GM18502 (cell line): ENCODE data around the gene TSPAN5.
A peak's percentile ranks its signal among the peaks of the same experiment; 100 is the strongest.

ENCODE experiments used
- ATAC-seq: cut with Tn5 transposase; IDR thresholded peaks from one replicate; pipeline ENCODE4 v1.9.1; 2021; ENCODE audit warnings: mild to moderate bottlenecking; ENCODE audit not compliant: unreplicated experiment, poor library complexity

The TSPAN5 gene

DNA sequence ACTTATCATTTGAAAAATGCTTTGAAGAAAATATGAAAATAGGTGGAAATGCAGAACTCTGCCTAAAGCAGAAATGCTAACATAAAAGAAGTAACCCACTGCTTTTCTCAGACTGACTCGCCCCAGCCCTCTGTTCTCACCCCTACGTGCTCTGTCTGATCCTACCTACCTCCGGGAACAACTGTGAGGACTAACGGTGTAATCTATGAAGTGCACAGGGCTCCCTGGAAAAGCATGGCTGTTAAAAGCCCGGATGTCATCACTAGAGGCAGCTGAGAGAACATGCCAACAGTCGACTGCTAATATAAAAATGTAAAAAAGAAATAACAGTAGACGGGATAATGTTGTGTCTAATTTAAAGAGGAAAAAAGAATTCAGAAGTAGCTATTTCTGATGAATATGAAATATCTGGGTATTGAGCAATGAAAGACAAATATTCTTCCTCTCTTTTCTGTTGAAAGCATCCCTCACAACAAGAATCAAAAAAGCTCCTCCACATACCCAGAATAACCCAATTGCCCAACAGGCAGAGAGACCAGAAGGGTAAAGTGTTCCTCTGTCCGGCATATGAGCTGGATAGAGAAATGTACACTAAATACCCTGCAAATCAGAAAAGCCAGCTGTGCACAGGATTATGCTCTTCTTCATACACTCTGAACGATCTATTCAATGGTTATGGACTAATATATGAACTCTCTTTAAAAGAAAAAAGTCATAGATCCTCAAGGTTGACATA lies 130.7 kb downstream of the TSPAN5 start:
- no peak for ATAC-seq

DNA sequence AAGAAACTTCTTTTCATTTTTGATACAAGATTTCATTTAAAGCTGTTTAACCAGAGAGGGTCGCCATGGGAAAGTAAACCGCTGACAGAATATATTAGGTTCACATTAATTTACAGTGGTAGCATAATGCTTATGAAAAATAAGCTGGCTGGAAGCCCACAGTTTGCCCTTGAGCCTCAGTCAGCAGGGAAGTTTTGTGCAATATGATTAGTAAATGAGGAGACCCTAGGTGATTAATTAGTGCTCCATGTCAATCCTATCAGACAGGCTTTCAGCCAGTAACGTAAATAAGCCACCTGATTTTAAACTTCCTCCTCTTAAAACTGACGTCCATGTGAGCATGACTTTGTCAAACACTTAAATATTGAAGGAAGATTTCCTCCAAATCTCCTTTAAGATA lies 134.2 kb downstream of the TSPAN5 start:
- ATAC-seq = no peak

- ATAC-seq = no peak
These were observed 135.6 kb downstream of the TSPAN5 start for GRCh38 chr4:98522636-98523395.

DNA sequence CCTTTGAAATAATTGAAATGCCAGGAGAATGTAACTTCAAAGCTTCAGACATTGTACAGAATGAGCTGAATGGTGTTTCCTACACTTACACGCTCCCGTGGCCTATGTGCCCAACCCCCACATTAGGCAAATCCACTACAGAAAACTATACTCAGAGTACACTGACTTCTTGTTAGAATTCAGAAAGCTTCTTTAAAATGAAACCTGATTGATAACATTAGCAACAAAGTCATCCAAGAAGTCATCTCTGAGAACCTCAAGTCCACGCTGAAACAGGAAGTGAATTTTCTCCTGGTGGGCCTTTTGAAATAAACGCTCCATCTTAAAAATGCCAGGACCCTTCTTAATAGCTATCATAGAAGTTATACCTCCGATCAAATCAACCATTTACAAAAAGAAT lies 136.3 kb downstream of the TSPAN5 start:
- no peak for ATAC-seq

DNA sequence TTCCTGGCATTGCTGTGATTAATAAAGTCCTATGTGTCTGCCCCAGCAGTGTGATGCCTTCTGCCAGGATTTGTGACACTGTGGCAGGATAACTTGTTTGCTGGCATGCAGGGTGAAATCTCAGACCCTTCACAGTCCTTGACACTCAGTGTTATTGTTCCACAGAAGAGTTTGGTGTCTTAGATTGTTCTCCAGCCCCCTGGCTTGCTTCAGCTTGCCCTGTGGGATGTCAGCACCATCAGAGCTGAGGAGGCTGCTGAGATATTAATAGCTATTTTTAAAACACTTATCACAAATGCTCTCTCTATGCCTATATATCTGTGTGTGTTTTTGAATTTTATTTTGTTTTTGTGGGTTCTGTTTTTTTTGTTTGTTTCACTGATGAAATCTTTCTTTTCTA lies 136.9 kb downstream of the TSPAN5 start:
- ATAC-seq = no peak

- no peak for ATAC-seq
These were observed 139.0 kb downstream of the TSPAN5 start for GRCh38 chr4:98519268-98519977.

- ATAC-seq = peak; percentile 98
These were observed 139.7 kb downstream of the TSPAN5 start for GRCh38 chr4:98518559-98519267.

DNA sequence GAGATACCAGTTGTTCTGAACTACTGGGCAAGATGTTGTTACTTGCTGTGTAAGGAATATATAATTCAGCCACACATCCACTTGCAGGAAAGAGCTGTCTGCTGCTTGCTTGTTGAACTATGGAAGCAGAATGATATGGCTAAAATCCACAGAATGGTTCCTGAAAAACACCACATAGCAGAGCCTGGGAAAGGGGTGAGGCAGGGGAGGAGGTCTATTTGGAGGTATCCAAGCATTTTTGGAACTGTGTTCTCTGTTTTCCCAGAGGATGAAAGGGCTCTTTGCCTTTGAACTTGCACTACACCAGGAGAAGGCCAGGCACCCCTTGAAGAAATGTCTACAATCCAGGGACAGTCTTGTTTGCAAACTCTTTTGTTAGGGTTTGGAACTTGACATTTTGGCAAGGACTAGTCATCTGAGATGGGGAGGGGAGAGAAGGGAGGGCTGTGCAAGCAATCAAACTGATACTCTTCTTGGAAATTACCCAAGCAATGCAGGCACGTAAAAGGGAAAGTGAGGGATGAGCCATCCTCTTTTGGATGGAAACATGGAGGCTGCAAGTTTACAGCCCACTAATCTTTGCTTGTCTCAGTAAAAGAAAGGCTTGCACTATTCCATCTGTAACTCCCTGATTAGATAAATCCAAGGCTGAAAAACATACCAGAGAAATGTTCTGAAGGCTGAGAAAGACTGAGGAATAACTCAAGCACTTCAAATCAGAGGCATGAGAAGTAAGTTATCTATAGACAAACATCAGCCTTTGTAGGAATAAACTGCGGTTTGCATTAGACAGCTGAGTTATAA lies 141.0 kb downstream of the TSPAN5 start:
- no peak for ATAC-seq

- no peak for ATAC-seq
These were observed 141.8 kb downstream of the TSPAN5 start for GRCh38 chr4:98516441-98517217.

DNA sequence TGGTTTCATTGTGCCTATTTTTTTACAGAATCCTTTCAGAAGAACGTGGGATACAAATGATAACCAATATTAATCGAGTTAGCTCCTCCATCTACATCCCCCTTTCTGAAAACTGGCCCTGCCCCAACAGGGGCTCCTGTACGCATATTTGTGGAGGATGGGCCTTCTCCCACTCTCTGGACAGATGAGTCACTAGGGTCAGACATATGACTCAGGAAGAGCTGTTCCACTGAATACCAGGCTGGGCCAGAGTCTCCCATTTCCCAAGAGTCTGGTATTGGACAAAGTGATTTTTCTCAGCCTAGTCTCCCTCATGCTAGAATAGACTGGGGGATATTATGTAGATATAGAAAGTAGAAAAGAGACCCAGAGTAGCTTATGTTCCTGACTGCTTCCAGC lies 142.4 kb downstream of the TSPAN5 start:
- no peak for ATAC-seq

GRCh38 chr4:98515470-98515809 lies 143.0 kb downstream of the TSPAN5 start:
- ATAC-seq = no peak

DNA sequence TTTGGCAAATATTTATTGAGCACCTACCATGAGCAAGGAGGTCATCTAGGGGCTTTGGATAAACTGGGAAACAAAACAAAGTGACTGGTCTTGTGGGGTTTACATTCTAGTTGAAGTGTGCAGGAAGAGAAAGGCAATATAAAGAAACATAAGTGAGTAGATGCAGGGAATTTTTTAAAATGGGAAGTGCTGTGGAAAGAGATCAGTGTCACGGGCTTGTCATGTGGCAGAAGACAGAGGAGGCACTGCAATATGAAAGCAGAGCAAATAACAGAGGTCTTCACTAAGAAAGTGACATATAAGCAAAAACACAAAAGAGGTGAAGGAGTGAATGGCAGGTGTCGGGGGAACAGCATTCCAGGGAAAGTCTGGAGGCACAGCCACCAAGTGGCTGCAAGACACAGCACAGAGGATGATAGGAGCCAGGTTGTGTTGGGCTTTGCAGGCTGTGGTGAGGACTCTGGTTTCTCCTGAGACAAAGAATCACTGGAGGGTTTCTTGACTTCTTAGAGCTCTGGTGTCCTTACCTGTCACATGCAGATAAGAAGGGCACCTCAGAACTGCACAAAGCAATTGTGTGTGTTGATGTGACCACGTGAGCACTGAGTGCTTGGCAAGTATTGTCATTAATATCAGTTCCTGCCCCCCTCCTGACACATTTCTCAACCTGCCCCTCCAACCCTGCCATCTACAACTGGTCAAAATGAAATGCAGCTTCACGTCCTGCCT lies 143.5 kb downstream of the TSPAN5 start:
- no peak for ATAC-seq

GRCh38 chr4:98512918-98513317 lies 145.5 kb downstream of the TSPAN5 start:
- ATAC-seq = no peak

- ATAC-seq = no peak
These were observed 147.5 kb downstream of the TSPAN5 start for GRCh38 chr4:98510757-98511517.

- no peak for ATAC-seq
These were observed 148.1 kb downstream of the TSPAN5 start for GRCh38 chr4:98510340-98510739.

- no peak for ATAC-seq
These were observed 148.7 kb downstream of the TSPAN5 start for GRCh38 chr4:98509721-98510120.

- no peak for ATAC-seq
These were observed 149.4 kb downstream of the TSPAN5 start for GRCh38 chr4:98508829-98509598.
